Measurements from ENCODE around the gene CYBA. TPM values are rescaled to one million over a fixed set of nuclear protein-coding genes. Genes with fewer than 3 reads are reported as not detected.
A peak's percentile ranks its signal among the peaks of the same experiment; 100 is the strongest.

Gene CYBA
- 136 and 579 TPM in 2 replicates for total RNA-seq (2011; cell fraction: chromatin; rRNA removed; ENCODE audit: low replicate concordance)
- 819 and 943 TPM in 2 replicates for total RNA-seq (2011; cell fraction: nucleolus; rRNA removed)
- total RNA-seq (2011; cell fraction: nucleoplasm; rRNA removed) = 427 and 435 TPM in 2 replicates
- total RNA-seq (2014; rRNA removed) = 683 and 757 TPM in 2 replicates
- total RNA-seq (2014; rRNA removed; fragmentation: Illumina TruSeq; extraction: Trizol) = 44.5 and 72.5 TPM in 2 replicates
- total RNA-seq (2015; rRNA removed; fragmentation: Illumina TruSeq; extraction: Trizol) = 196 and 239 TPM in 2 replicates
- 384 and 422 TPM in 2 replicates for total RNA-seq (2021)
- polyA plus RNA-seq (2011; rRNA removed) = 93.0 and 157 TPM in 2 replicates
- polyA plus RNA-seq (2011; cell fraction: cytosol; rRNA removed) = 366 and 963 TPM in 2 replicates
- polyA plus RNA-seq (2011; cell fraction: nucleus; rRNA removed) = 349 and 566 TPM in 2 replicates
- 346 and 377 TPM in 2 replicates for polyA plus RNA-seq (2012)
- 63.5 and 240 TPM in 2 replicates for polyA plus RNA-seq (2014; fragmentation: Illumina TruSeq; extraction: Trizol)
- polyA plus RNA-seq (2014; fragmentation: Nextera tagmentation; extraction: Ambion mirVana) = under 1 TPM; 0.34 to 0.45 TPM
- polyA plus RNA-seq (2014; rRNA removed) = 519 and 579 TPM in 2 replicates
- polyA minus RNA-seq (2011; rRNA and poly(A)+ RNA removed) = 40.1 and 80.4 TPM in 2 replicates
- polyA minus RNA-seq (2011; cell fraction: cytosol; rRNA and poly(A)+ RNA removed) = 249 and 254 TPM in 2 replicates
- polyA minus RNA-seq (2011; cell fraction: nucleus; rRNA and poly(A)+ RNA removed) = 78.6 and 83.5 TPM in 2 replicates
- Bru-seq, nascent RNA = percentile 90 among the genes with signal in this experiment
- percentile 76 among the genes with signal in this experiment for BruChase-seq, experiment 1, labeled RNA remaining after a 2-hour chase
- percentile 77 among the genes with signal in this experiment for BruChase-seq, experiment 2, labeled RNA remaining after a 6-hour chase
- long read RNA-seq, experiment 1, transcript CYBA-201 (6 exons, 797 nt) = major isoform, 478 of 646 reads
- long read RNA-seq, experiment 1, partial matches to known transcripts = 81 of 646 reads
- long read RNA-seq, experiment 1, other reads (novel, unspliced or antisense) = 84 of 646 reads
- long read RNA-seq, experiment 2, transcript CYBA-201 (6 exons, 797 nt) = major isoform, 350 of 403 reads
- long read RNA-seq, experiment 2, partial matches to known transcripts = 34 of 403 reads
- long read RNA-seq, experiment 2, other reads (novel, unspliced or antisense) = 16 of 403 reads
- long read RNA-seq, experiment 3, transcript CYBA-201 (6 exons, 797 nt) = major isoform, 421 of 440 reads
- long read RNA-seq, experiment 3, partial matches to known transcripts = 6 of 440 reads
- long read RNA-seq, experiment 3, other reads (novel, unspliced or antisense) = 11 of 440 reads

- peak within 1 kb of the TSS; percentile 73 to 97 for H3K9ac ChIP-seq (ENCODE audit: insufficient read depth in 1 of 2, low read depth in 2 of 2, low read length in 2 of 2)
- H3K4me3 ChIP-seq = peak within 1 kb of the TSS; percentile 84
- CTCF ChIA-PET (ENCODE audit: low intra/inter-chr PET ratio) = no interaction called here
- H3K27me3 ChIP-seq (ENCODE audit: control insufficient read depth in 2 of 2, insufficient read depth in 2 of 2, low read length in 2 of 2) = no peaks in the 10 kb centered on the region
- H3K9me1 ChIP-seq (ENCODE audit: control insufficient read depth, insufficient read depth, low read length) = no peaks in the 10 kb centered on the region
- peak within 1 kb of the TSS; percentile 95 for H3K27ac ChIP-seq (ENCODE audit: extremely low read depth, low read depth, low read length)
- H3K4me2 ChIP-seq (ENCODE audit: insufficient read depth, low read length) = peak within 1 kb of the TSS; percentile 92
- no peak for FAIRE-seq
- BruUV-seq (replicated peaks) = no TSS peak
- 0% methylated on average over 39 of the region's 41 CpGs for WGBS (ENCODE audit: insufficient coverage, low coverage, missing lambda C conversion rate)
- peaks cover 11 to 92% of the 10 kb centered on the region in 2 experiments; a peak in 4 of 5 replicates for H3K4me1 ChIP-seq (replicated peaks in 1 of 2; ENCODE audit: control insufficient read depth in 2 of 2, insufficient read depth in 2 of 2, low read length in 2 of 2)
- ATAC-seq = peak; percentile 95
- POLR2A ChIA-PET = interaction anchor here (1.8 to 2.7 kb wide), 2 partner anchors 11 to 14 kb away, joined by 7 to 13 read pairs; no protein-coding TSS in a partner anchor
- peaks cover 3% of the 10 kb centered on the region; the same call in 1 of the 2 replicates for H4K20me1 ChIP-seq (replicated peaks; ENCODE audit: control insufficient read depth, insufficient read depth, low read length)
- no peaks in the 10 kb centered on the region for H3K9me3 ChIP-seq (replicated peaks; ENCODE audit: control insufficient read depth, insufficient read depth, low read depth, low read length)
- peaks cover 67% of the 10 kb centered on the region; the same call in 2 of the 3 replicates for H3K36me3 ChIP-seq (ENCODE audit: control insufficient read depth, insufficient read depth, low read length)
- H2AFZ ChIP-seq (ENCODE audit: low read depth, low read length) = peak within 1 kb of the TSS; percentile 61
- peaks cover 33% of the 10 kb centered on the region for H3K79me2 ChIP-seq (ENCODE audit: control insufficient read depth, insufficient read depth, low read length)
- intact Hi-C loops (cut with micrococcal nuclease) (no loop called here), in situ Hi-C loops (cut with MboI) (no loop called here)
- peak; percentile 93 to 97 (median 96) for DNase-seq (ENCODE audit: extremely low read depth in 1 of 4, low spot score in 3 of 4)
- TF ChIP-seq PHF8 (IDR thresholded peaks at IDR 0.05; ENCODE audit: borderline replicate concordance, low read length) (peak; percentile 84; the same call in 1 of the 2 replicates), ZBED1 (IDR thresholded peaks at IDR 0.05) (no peak), LCOR (CRISPR knock-in tag; IDR thresholded peaks at IDR 0.05) (0 out of 2 replicates have a peak, but pooled peaks have one; percentile 23), MNT (conservative IDR thresholded peaks at IDR 0.05) (peak in 1 of 2 experiments; percentile 76; a peak in 1 of 4 replicates), UBTF (IDR thresholded peaks at IDR 0.05; ENCODE audit: borderline replicate concordance in 1 of 2, low read depth in 2 of 2, low read length in 2 of 2) (0 out of 4 replicates have a peak, but pooled peaks of 1 of the 2 experiments have one; percentile 48), MYC (IDR thresholded peaks at IDR 0.05; ENCODE audit: low read depth, low read length) (peak; percentile 81; the same call in 1 of the 2 replicates), MYC (CRISPR knock-in tag; IDR thresholded peaks at IDR 0.05; ENCODE audit: borderline replicate concordance, low read depth) (0 out of 2 replicates have a peak, but pooled peaks have one; percentile 63), TEAD1 (CRISPR knock-in tag; IDR thresholded peaks at IDR 0.05) (peak in 1 of 2 experiments; percentile 20; a peak in 1 of 4 replicates)
- TF ChIP-seq, protein P1, sequence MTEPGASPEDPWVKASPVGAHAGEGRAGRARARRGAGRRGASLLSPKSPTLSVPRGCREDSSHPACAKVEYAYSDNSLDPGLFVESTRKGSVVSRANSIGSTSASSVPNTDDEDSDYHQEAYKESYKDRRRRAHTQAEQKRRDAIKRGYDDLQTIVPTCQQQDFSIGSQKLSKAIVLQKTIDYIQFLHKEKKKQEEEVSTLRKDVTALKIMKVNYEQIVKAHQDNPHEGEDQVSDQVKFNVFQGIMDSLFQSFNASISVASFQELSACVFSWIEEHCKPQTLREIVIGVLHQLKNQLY (CRISPR knock-in tag; conservative IDR thresholded peaks at IDR 0.05) = peak in 1 of 2 experiments; percentile 52; a peak in 1 of 4 replicates
- TF ChIP-seq, protein P2, sequence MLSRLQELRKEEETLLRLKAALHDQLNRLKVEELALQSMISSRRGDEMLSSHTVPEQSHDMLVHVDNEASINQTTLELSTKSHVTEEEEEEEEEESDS (CRISPR knock-in tag; IDR thresholded peaks at IDR 0.05) = no peak
Measured at GRCh38 chr16:88650749-88651275, at the start of gene CYBA. CYBA (minus strand) TSS chr16:88651053; CDS start chr16:88651013, 40 bp downstream.
